Fibroblast of mammary gland (primary cell): ENCODE results near the gene TTC39A.

ENCODE experiments used
- DNase-seq: peaks from one replicate; pipeline ENCODE4 v3.0.0-alpha.2; 2010; ENCODE audit warnings: low read depth
- H3K4me3 ChIP-seq: 2 replicates; pipeline ENCODE4 v1.5.1; 2011; ENCODE audit warnings: low read depth, mild to moderate bottlenecking, low read length, moderate library complexity; ENCODE audit not compliant: control insufficient read depth
- CTCF ChIP-seq: conservative IDR thresholded peaks from 2 replicates; pipeline ENCODE4 v1.5.1; 2011; ENCODE audit warnings: low read depth, low read length, inconsistent platforms; ENCODE audit not compliant: control insufficient read depth, insufficient read depth

The TTC39A gene

GRCh38 chr1:51359879-51360278 is 29.5 kb upstream of the TTC39A start:
- no peak for DNase-seq
- no peak overlapping the region for H3K4me3 ChIP-seq
- TF ChIP-seq CTCF = no peak

DNA sequence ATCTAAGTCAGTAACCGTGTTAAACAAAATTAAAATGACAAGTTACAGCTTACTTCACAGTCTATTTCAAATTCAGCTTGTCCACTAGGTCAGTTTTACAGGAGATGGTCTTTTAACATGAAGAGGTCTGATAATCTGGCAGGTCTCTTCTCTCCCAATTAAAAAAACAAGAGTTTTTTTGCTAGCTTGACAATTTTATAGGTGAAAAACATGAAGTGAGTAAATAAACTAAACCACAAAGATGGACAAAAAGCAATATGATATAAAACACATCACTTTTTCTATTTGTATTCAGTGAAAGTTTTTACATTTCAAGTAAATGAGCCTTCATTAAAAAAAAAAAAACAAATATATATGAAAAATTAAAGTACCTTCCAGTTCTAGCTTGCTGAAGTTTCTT is 25.0 kb upstream of the TTC39A start:
- no peak for TF ChIP-seq CTCF
- DNase-seq = no peak
- no peak overlapping the region for H3K4me3 ChIP-seq

DNA sequence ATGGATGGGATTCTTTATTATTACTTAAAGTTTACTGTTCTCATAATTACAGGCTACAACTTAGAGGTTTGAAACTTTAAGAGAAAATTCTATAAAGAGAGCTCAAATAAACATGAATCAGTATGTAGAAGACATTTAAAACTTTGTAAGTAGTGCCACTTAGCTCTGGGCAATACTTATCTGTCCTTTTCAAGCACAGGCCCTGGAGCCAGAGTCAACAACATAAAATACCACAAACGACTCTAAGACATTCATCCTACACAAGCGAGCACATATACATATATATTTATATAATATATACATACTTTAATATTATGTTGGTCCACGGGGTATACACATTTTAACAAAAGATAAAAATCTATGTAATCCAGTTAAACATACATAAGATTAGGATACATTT is 24.1 kb upstream of the TTC39A start:
- no peak for TF ChIP-seq CTCF

GRCh38 chr1:51351907-51352306 is 21.5 kb upstream of the TTC39A start:
- no peak overlapping the region for H3K4me3 ChIP-seq
- TF ChIP-seq CTCF = no peak
- DNase-seq = no peak

More for the DNA sequence above, 24.1 kb upstream of the TTC39A start:
- H3K4me3 ChIP-seq = no peak overlapping the region
- no peak for DNase-seq

- TF ChIP-seq CTCF = no peak
- H3K4me3 ChIP-seq = no peak overlapping the region
- no peak for DNase-seq
These were observed 19.5 kb upstream of the TTC39A start for GRCh38 chr1:51349862-51350261.

- H3K4me3 ChIP-seq = no peak overlapping the region
- TF ChIP-seq CTCF = no peak
- DNase-seq = no peak
These were observed 17.8 kb upstream of the TTC39A start for GRCh38 chr1:51348147-51348527.
